Esophagus squamous epithelium (tissue), 5 donors: ENCODE measurements around the gene FGFR3. TPM values are rescaled to one million over a fixed set of nuclear protein-coding genes. Genes with fewer than 3 reads are reported as not detected.

Experiments used
- DNase-seq: peaks from one replicate; lab custom pipeline; 2025; lab: John Stamatoyannopoulos, UW
- H3K27ac ChIP-seq, 4 donors: fragments of 200-600 bp; sonication (generic); one replicate each; pipeline ENCODE4 v1.5.1; 2016 to 2019; ENCODE audit warnings: mild to moderate bottlenecking in 1 of 4
- H3K27me3 ChIP-seq, 4 donors: fragments of 200-600 bp; sonication (generic); 1 replicate in 3 of 4; 2 replicates in 1 of 4; pipeline versions ENCODE4 v1.5.1 to v1.6.0; 2017 to 2021; ENCODE audit warnings: antibody characterized with exemption in 1 of 4
- H3K36me3 ChIP-seq, 3 donors: fragments of 200-600 bp; sonication (generic); one replicate each; pipeline ENCODE4 v1.5.1; 2016 to 2019
- H3K4me1 ChIP-seq, 3 donors: fragments of 200-600 bp; sonication (generic); one replicate each; pipeline ENCODE4 v1.5.1; 2017 to 2019
- H3K4me3 ChIP-seq, 4 donors: fragments of 200-600 bp; sonication (generic); 1 replicate in 3 of 4; 2 replicates in 1 of 4; pipeline ENCODE4 v1.5.1; 2016 to 2019; ENCODE audit warnings: mild to moderate bottlenecking in 2 of 4, moderate library complexity in 1 of 4
- H3K9me3 ChIP-seq, 3 donors: fragments of 200-600 bp; sonication (generic); one replicate each; pipeline ENCODE4 v1.5.1; 2016 to 2019
- CTCF ChIP-seq, 6 experiments: fragments of 450-650 bp in 4 of 6; fragments of 200-600 bp in 2 of 6; sonication (generic) in 2 of 6; IDR thresholded peaks; one replicate each; pipeline ENCODE4 v1.5.1; 2016 to 2019; ENCODE audit warnings: antibody characterized with exemption in 6 of 6, mild to moderate bottlenecking in 4 of 6, moderate library complexity in 4 of 6
- POLR2A ChIP-seq, 4 donors: fragments of 450-650 bp; IDR thresholded peaks; one replicate each; pipeline ENCODE4 v1.6.1; 2017; ENCODE audit warnings: antibody characterized with exemption in 4 of 4, mild to moderate bottlenecking in 4 of 4, moderate library complexity in 3 of 4
- WGBS, 2 donors: methylation state at CpG; one replicate each; pipeline ENCODE4 v1.1.5; 2018; 5-methylcytosine and 5-hydroxymethylcytosine counted together
- intact Hi-C: fragments of 100-400 bp; cut with DNase I; formaldehyde crosslinking; loops from one replicate; pipeline ENCODE4 v1.15.0; 2022
- total RNA-seq, 4 donors: library from RNA; depleted of rRNA; stranded (reverse); fragments of >200 nt; gene quantifications; one replicate each; pipeline ENCODE4 v1.1.0, GENCODE V29; 2016
- donor health status: DM: yes; HTN: yes; CAD: no.

Gene FGFR3
- total RNA-seq, 4 donors from 2014 or later, result 175 to 307 (median 223) TPM

GRCh38 chr4:1773754-1774153, 19.3 kb upstream of the FGFR3 start:
- intact Hi-C loops, result no loop called here
- TF ChIP-seq CTCF (IDR thresholded peaks at IDR 0.05), result no peak
- TF ChIP-seq POLR2A (IDR thresholded peaks at IDR 0.05), result no peak
- H3K27ac ChIP-seq, result no peak overlapping the region
- DNase-seq, result no peak
- H3K4me1 ChIP-seq, result peaks cover 37 to 92% (median 71%) of the 10 kb centered on the region in 3 donors
- WGBS, 2 donors, result 40 to 58% methylated on average over 1 to 10 of the region's 10 CpGs
- no peak overlapping the region for H3K4me3 ChIP-seq
- peaks cover 0 to 40% (median 0%) of the 10 kb centered on the region in 4 donors for H3K27me3 ChIP-seq
- H3K9me3 ChIP-seq, result no peaks in the 10 kb centered on the region
- no peaks in the 10 kb centered on the region for H3K36me3 ChIP-seq

GRCh38 chr4:1775731-1776500, 17.2 kb upstream of the FGFR3 start:
- DNase-seq, result no peak
- no peaks in the 10 kb centered on the region for H3K36me3 ChIP-seq
- H3K9me3 ChIP-seq, result no peaks in the 10 kb centered on the region
- TF ChIP-seq POLR2A (IDR thresholded peaks at IDR 0.05) (no peak), CTCF (IDR thresholded peaks at IDR 0.05) (no peak)
- H3K27me3 ChIP-seq, result peaks cover 0 to 19% (median 0%) of the 10 kb centered on the region in 4 donors
- intact Hi-C loops, result no loop called here
- peaks cover 32 to 92% (median 60%) of the 10 kb centered on the region in 3 donors for H3K4me1 ChIP-seq
- H3K27ac ChIP-seq, result no peak overlapping the region
- no peak overlapping the region for H3K4me3 ChIP-seq
- 17 to 30% methylated on average over 7 of the region's 23 CpGs for WGBS, 2 donors

- H3K27me3 ChIP-seq, result peaks cover 0 to 11% (median 0%) of the 10 kb centered on the region in 4 donors
- no peak for DNase-seq
- 59 to 65% methylated on average over 9 to 10 of the region's 24 CpGs for WGBS, 2 donors
- peaks cover 27 to 88% (median 53%) of the 10 kb centered on the region in 3 donors for H3K4me1 ChIP-seq
- H3K9me3 ChIP-seq, result no peaks in the 10 kb centered on the region
- intact Hi-C loops, result no loop called here
- no peak for TF ChIP-seq POLR2A (IDR thresholded peaks at IDR 0.05)
- no peak for TF ChIP-seq CTCF (IDR thresholded peaks at IDR 0.05)
- H3K36me3 ChIP-seq, result no peaks in the 10 kb centered on the region
- H3K4me3 ChIP-seq, result no peak overlapping the region
- H3K27ac ChIP-seq, result no peak overlapping the region
Observed at GRCh38 chr4:1776521-1777161, 16.5 kb upstream of the FGFR3 start.

- Histone ChIP-seq H3K4me3 (no peak overlapping the region), H3K9me3 (no peaks in the 10 kb centered on the region), H3K4me1 (peaks cover 29 to 88% (median 49%) of the 10 kb centered on the region in 3 donors), H3K27me3 (peaks cover 0 to 6% (median 0%) of the 10 kb centered on the region in 4 donors), H3K27ac (no peak overlapping the region), H3K36me3 (no peaks in the 10 kb centered on the region)
- no peak for DNase-seq
- 52% methylated on average over 11 of the region's 27 CpGs; no CpG with 5 or more reads in 1 of the 2 donors for WGBS, 2 donors
- no peak for TF ChIP-seq POLR2A (IDR thresholded peaks at IDR 0.05)
- no peak for TF ChIP-seq CTCF (IDR thresholded peaks at IDR 0.05)
- intact Hi-C loops, result no loop called here
Observed at GRCh38 chr4:1777822-1778641, 15.1 kb upstream of the FGFR3 start.
